A549 (cell line): ENCODE measurements around the gene LIPH. TPM values are rescaled to one million over a fixed set of nuclear protein-coding genes. Genes with fewer than 3 reads are reported as not detected.

Experiments
- ATAC-seq, 2 experiments: fragments of 200-7000 bp in 1 of 2; fragments of >200 bp in 1 of 2; cut with Nextera tagmentation in 1 of 2; cut with Tn5 transposase in 1 of 2; 3 replicates each; pipeline versions ENCODE4 v1.8.0 to v1.9.1; 2018 to 2020; ENCODE audit warnings: mild to moderate bottlenecking in 1 of 2, moderate library complexity in 1 of 2
- CTCF ChIA-PET: fragments of 300-600 bp; sonication (Branson Sonifier 250); formaldehyde crosslinking; extraction: SDS; loops from one replicate; lab custom pipeline; 2021; ENCODE audit warnings: antibody characterized with exemption, inconsistent platforms; lab: Yijun Ruan, JAX
- POLR2A ChIA-PET: fragments of 350-600 bp; formaldehyde crosslinking; extraction: SDS; loops from one replicate; lab custom pipeline; 2021; ENCODE audit warnings: antibody characterized with exemption, inconsistent platforms; lab: Yijun Ruan, JAX
- DNase-seq, 2 experiments: peaks; one replicate each; pipeline versions ENCODE4 v3.0.0 to v3.0.0-alpha.2; 2011 to 2016; ENCODE audit warnings: low read depth in 1 of 2, low spot score in 1 of 2
- FAIRE-seq: peaks from 2 replicates; lab custom pipeline; 2011; peaks lifted over from hg19 to GRCh38; lab: Jason Lieb, UNC
- H3K27ac ChIP-seq, 2 experiments: fragments of >200 bp; sonication (Bioruptor Twin); formaldehyde crosslinking; 3 replicates each; pipeline ENCODE4 v1.5.1; 2016 to 2017
- H3K4me1 ChIP-seq: fragments of >200 bp; sonication (Bioruptor Twin); formaldehyde crosslinking; 3 replicates; pipeline ENCODE4 v1.6.1; 2016
- H3K4me2 ChIP-seq: fragments of >200 bp; sonication (Bioruptor Twin); formaldehyde crosslinking; 3 replicates; pipeline ENCODE4 v1.6.1; 2016
- H3K4me3 ChIP-seq: fragments of >200 bp; sonication (Bioruptor Twin); formaldehyde crosslinking; 3 replicates; pipeline ENCODE4 v1.5.1; 2016
- H3K9me3 ChIP-seq: fragments of >200 bp; sonication (Bioruptor Twin); formaldehyde crosslinking; 3 replicates; pipeline ENCODE4 v1.6.1; 2016
- CEBPB ChIP-seq, 2 experiments: fragments of >200 bp in 1 of 2; sonication (Bioruptor Twin) in 1 of 2; formaldehyde crosslinking in 1 of 2; IDR thresholded peaks; 2 replicates each; pipeline ENCODE4 v1.6.1; 2012 to 2016
- EHMT2 ChIP-seq: fragments of 200-600 bp; sonication (generic); IDR thresholded peaks from 2 replicates; pipeline ENCODE4 v1.6.1; 2016; ENCODE audit warnings: antibody characterized with exemption, low read depth, mild to moderate bottlenecking, moderate library complexity
- FOSB ChIP-seq: fragments of 250-450 bp; sonication (Bioruptor Pico); IDR thresholded peaks from 2 replicates; pipeline ENCODE4 v1.5.0; 2020; ENCODE audit warnings: mild to moderate bottlenecking, moderate library complexity
- FOSL2 ChIP-seq, 2 experiments: fragments of 450-650 bp in 1 of 2; fragments of >200 bp in 1 of 2; sonication (Bioruptor Twin) in 1 of 2; formaldehyde crosslinking; IDR thresholded peaks; 2 replicates each; pipeline versions ENCODE4 v1.5.0 to v1.6.1; 2016 to 2020; ENCODE audit warnings: mild to moderate bottlenecking in 1 of 2, moderate library complexity in 1 of 2
- GATA3 ChIP-seq: IDR thresholded peaks from 2 replicates; pipeline ENCODE4 v1.6.1; 2012; ENCODE audit warnings: borderline replicate concordance
- HOXA7 ChIP-seq: fragments of 250-450 bp; sonication (Bioruptor Pico); IDR thresholded peaks from 2 replicates; pipeline ENCODE4 v1.5.0; 2020; ENCODE audit warnings: mild to moderate bottlenecking, moderate library complexity
- JUN ChIP-seq, 2 experiments: fragments of >200 bp; sonication (Bioruptor Twin); formaldehyde crosslinking; IDR thresholded peaks; 2 replicates in 1 of 2; 3 replicates in 1 of 2; pipeline ENCODE4 v1.6.1; 2016 to 2017
- JUNB ChIP-seq: fragments of >200 bp; sonication (Bioruptor Twin); formaldehyde crosslinking; IDR thresholded peaks from 2 replicates; pipeline ENCODE4 v1.6.1; 2016
- KDM1A ChIP-seq: fragments of 200-600 bp; sonication (generic); IDR thresholded peaks from 2 replicates; pipeline ENCODE4 v1.6.1; 2016; ENCODE audit warnings: low read depth, mild to moderate bottlenecking
- MAFK ChIP-seq: fragments of 450-650 bp; IDR thresholded peaks from 2 replicates; pipeline ENCODE4 v1.6.1; 2014; ENCODE audit not compliant: partially characterized antibody
- MAZ ChIP-seq: fragments of 150-350 bp; IDR thresholded peaks from 2 replicates; pipeline ENCODE4 v1.6.1; 2014; ENCODE audit warnings: antibody characterized with exemption, low read depth, low read length, borderline replicate concordance
- NFE2L2 ChIP-seq: fragments of 150-350 bp; conservative IDR thresholded peaks from 2 replicates; pipeline ENCODE4 v1.6.1; 2014; ENCODE audit warnings: low read length
- PHF8 ChIP-seq: fragments of 200-600 bp; sonication (generic); IDR thresholded peaks from 2 replicates; pipeline ENCODE4 v1.6.1; 2016; ENCODE audit warnings: low read depth, mild to moderate bottlenecking, antibody characterized with exemption, moderate library complexity, borderline replicate concordance
- RCOR1 ChIP-seq: fragments of 150-350 bp; IDR thresholded peaks from 2 replicates; pipeline ENCODE4 v1.6.1; 2014; ENCODE audit warnings: antibody characterized with exemption, low read length, low read depth
- RNF2 ChIP-seq: fragments of 200-600 bp; sonication (generic); IDR thresholded peaks from 2 replicates; pipeline ENCODE4 v1.6.1; 2016; ENCODE audit warnings: low read depth, mild to moderate bottlenecking, antibody characterized with exemption, moderate library complexity, borderline replicate concordance
- SREBF2 ChIP-seq: fragments of 450-650 bp; IDR thresholded peaks from 2 replicates; pipeline ENCODE4 v1.6.1; 2014; ENCODE audit warnings: mild to moderate bottlenecking, moderate library complexity
- ZC3H11A ChIP-seq: fragments of 450-650 bp; IDR thresholded peaks from 2 replicates; pipeline ENCODE4 v1.6.1; 2014; ENCODE audit warnings: antibody characterized with exemption, mild to moderate bottlenecking
- ZNF302 ChIP-seq: fragments of 250-450 bp; sonication (Bioruptor Pico); IDR thresholded peaks from 2 replicates; pipeline ENCODE4 v1.9.0; 2021; ENCODE audit warnings: inconsistent platforms, mild to moderate bottlenecking, moderate library complexity
- ZSCAN20 ChIP-seq: fragments of 250-450 bp; sonication (Bioruptor Pico); IDR thresholded peaks from 2 replicates; pipeline ENCODE4 v1.8.0; 2022; ENCODE audit warnings: mild to moderate bottlenecking, moderate library complexity
- WGBS: methylation state at CpG from one replicate; pipeline ENCODE4 v1.1.6; 2017; ENCODE audit errors: missing lambda C conversion rate; 5-methylcytosine and 5-hydroxymethylcytosine counted together
- polyA minus RNA-seq: library from RNA; depleted of rRNA, polyadenylated mRNA; stranded (reverse); fragments of >200 nt; gene quantifications from 2 replicates; pipeline ENCODE4 v1.2.3, GENCODE V29; 2011; rRNA and poly(A)+ RNA removed
- polyA plus RNA-seq, 4 experiments: library from polyadenylated mRNA; depleted of rRNA in 3 of 4; stranded (reverse); fragments of >200 nt; fragmentation: RNase III in 1 of 4; extraction: RNeasy Plus Mini Kit Qiagen cat#74134 plus additional on column Dnase treatment in 1 of 4; gene quantifications; 2 replicates in 3 of 4; 3 replicates in 1 of 4; pipeline ENCODE4 v1.2.3, GENCODE V29; 2011 to 2017
- TF ChIP-seq, protein P1 (sequence below): IDR thresholded peaks from 2 replicates; pipeline ENCODE4 v1.6.1; 2012
- TF ChIP-seq, protein P2 (sequence below): IDR thresholded peaks from 2 replicates; pipeline ENCODE4 v1.6.1; 2012
- TF ChIP-seq, protein P3 (sequence below): fragments of 250-450 bp; sonication (Bioruptor Pico); IDR thresholded peaks from 2 replicates; pipeline ENCODE4 v1.5.0; 2020; ENCODE audit warnings: low read depth, mild to moderate bottlenecking, moderate library complexity
- TF ChIP-seq, protein P4 (sequence below): fragments of >200 bp; sonication (Bioruptor Twin); formaldehyde crosslinking; IDR thresholded peaks from 3 replicates; pipeline ENCODE4 v1.6.1; 2016
- TF ChIP-seq, protein P5 (sequence below): fragments of 150-350 bp; IDR thresholded peaks from 2 replicates; pipeline ENCODE4 v1.6.1; 2014; ENCODE audit warnings: low read depth, mild to moderate bottlenecking, low read length
- TF ChIP-seq, protein P6 (sequence below): fragments of >200 bp; sonication (Bioruptor Twin); formaldehyde crosslinking; IDR thresholded peaks from 2 replicates; pipeline ENCODE4 v1.6.1; 2016
- TF ChIP-seq, protein P7 (sequence below): fragments of >200 bp; sonication (Bioruptor Twin); formaldehyde crosslinking; IDR thresholded peaks from 3 replicates; pipeline ENCODE4 v1.5.1; 2016

The LIPH gene
- polyA plus RNA-seq (2011; rRNA removed), result 34.9 and 38.9 TPM in 2 replicates
- 3.9 and 4.6 TPM in 2 replicates for polyA plus RNA-seq (2012; cell fraction: cytosol; rRNA removed)
- 3.7 and 4.4 TPM in 2 replicates for polyA plus RNA-seq (2012; cell fraction: nucleus; rRNA removed)
- polyA plus RNA-seq (2017; fragmentation: RNase III; extraction: RNeasy Plus Mini Kit Qiagen cat#74134 plus additional on column Dnase treatment), result 6.9 to 8.7 TPM (median 7.8 TPM) in 3 replicates
- polyA minus RNA-seq, result 26.1 and 26.6 TPM in 2 replicates

DNA sequence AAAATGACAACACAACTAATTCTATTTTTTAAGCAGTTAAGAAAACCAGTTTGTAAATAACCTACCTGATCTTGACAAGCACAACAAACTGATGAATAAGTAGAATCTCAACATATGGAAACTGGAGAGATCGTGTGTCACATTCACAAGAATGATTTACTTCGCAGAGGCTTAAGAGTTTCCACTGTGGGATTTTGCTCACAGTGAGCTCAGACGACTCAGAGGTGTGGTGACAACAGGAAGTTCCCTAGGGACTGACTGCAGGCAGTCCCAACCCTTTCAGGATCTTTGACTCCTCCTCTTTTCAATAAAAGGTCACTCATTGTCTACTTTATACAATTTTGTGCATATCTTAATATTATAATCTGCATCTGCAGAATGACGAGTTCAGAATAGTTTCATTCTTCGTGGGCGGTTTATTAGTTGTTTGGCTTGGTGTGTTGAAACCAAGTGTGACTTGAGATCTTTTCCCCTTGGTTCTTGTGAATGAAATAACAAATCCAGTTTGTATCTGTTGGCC, at the start of gene LIPH:
TSS of gene LIPH (minus strand) at position 231 of the 520 bp plus-strand sequence. CDS start at position 114, 117 bp downstream.
- Histone ChIP-seq H3K4me2 (peak within 1 kb of the TSS; percentile 66), H3K4me1 (peaks cover 42% of the 10 kb centered on the region), H3K9me3 (no peaks in the 10 kb centered on the region), H3K27ac (peak within 1 kb of the TSS; percentile 86 to 87), H3K4me3 (peak within 1 kb of the TSS; percentile 52)
- DNase-seq (peak; percentile 48 to 88), ATAC-seq (peak; percentile 83 to 93; a peak in 5 of 6 replicates), FAIRE-seq (no peak)
- WGBS, result 2% methylated on average over 6 of the region's 6 CpGs
- ChIA-PET POLR2A (interaction anchor here (1.4 to 3.4 kb wide), 2 partner anchors 34 to 53 kb away, joined by 10 to 11 read pairs; partner anchors contain the start of genes SENP2 and TMEM41A), CTCF (interaction anchor here (1.6 kb wide), 1 partner anchor 23 kb away, joined by 10 read pairs; no protein-coding TSS in a partner anchor)
- TF ChIP-seq RCOR1, result no peak
- no peak for TF ChIP-seq NFE2L2
- TF ChIP-seq, protein P1, sequence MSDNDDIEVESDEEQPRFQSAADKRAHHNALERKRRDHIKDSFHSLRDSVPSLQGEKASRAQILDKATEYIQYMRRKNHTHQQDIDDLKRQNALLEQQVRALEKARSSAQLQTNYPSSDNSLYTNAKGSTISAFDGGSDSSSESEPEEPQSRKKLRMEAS, result no peak; the same call in 1 of the 2 replicates
- no peak for TF ChIP-seq FOSL2 (IDR thresholded peaks at IDR 0.05)
- TF ChIP-seq FOSL2 (CRISPR knock-in tag; IDR thresholded peaks at IDR 0.05), result no peak
- TF ChIP-seq FOSB (CRISPR knock-in tag), result no peak
- TF ChIP-seq PHF8, result no peak
- TF ChIP-seq, protein P2, sequence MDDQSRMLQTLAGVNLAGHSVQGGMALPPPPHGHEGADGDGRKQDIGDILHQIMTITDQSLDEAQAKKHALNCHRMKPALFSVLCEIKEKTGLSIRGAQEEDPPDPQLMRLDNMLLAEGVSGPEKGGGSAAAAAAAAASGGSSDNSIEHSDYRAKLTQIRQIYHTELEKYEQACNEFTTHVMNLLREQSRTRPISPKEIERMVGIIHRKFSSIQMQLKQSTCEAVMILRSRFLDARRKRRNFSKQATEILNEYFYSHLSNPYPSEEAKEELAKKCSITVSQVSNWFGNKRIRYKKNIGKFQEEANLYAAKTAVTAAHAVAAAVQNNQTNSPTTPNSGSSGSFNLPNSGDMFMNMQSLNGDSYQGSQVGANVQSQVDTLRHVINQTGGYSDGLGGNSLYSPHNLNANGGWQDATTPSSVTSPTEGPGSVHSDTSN, result no peak
- TF ChIP-seq MAZ, result no peak
- no peak for TF ChIP-seq EHMT2
- no peak for TF ChIP-seq SREBF2
- peak; percentile 16 for TF ChIP-seq MAFK
- TF ChIP-seq JUN (IDR thresholded peaks at IDR 0.05), result 0 out of 5 replicates have a peak, but pooled peaks of 1 of the 2 experiments have one; percentile 41
- no peak for TF ChIP-seq ZNF302 (CRISPR knock-in tag)
- no peak for TF ChIP-seq JUNB
- TF ChIP-seq, protein P3, sequence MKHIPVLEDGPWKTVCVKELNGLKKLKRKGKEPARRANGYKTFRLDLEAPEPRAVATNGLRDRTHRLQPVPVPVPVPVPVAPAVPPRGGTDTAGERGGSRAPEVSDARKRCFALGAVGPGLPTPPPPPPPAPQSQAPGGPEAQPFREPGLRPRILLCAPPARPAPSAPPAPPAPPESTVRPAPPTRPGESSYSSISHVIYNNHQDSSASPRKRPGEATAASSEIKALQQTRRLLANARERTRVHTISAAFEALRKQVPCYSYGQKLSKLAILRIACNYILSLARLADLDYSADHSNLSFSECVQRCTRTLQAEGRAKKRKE (CRISPR knock-in tag), result no peak
- no peak for TF ChIP-seq RNF2
- TF ChIP-seq, protein P4, sequence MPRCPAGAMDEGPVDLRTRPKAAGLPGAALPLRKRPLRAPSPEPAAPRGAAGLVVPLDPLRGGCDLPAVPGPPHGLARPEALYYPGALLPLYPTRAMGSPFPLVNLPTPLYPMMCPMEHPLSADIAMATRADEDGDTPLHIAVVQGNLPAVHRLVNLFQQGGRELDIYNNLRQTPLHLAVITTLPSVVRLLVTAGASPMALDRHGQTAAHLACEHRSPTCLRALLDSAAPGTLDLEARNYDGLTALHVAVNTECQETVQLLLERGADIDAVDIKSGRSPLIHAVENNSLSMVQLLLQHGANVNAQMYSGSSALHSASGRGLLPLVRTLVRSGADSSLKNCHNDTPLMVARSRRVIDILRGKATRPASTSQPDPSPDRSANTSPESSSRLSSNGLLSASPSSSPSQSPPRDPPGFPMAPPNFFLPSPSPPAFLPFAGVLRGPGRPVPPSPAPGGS, result 0 out of 3 replicates have a peak, but pooled peaks have one; percentile 16
- TF ChIP-seq CEBPB (IDR thresholded peaks at IDR 0.05), result 0 out of 4 replicates have a peak, but pooled peaks of 1 of the 2 experiments have one; percentile 7
- TF ChIP-seq, protein P5, sequence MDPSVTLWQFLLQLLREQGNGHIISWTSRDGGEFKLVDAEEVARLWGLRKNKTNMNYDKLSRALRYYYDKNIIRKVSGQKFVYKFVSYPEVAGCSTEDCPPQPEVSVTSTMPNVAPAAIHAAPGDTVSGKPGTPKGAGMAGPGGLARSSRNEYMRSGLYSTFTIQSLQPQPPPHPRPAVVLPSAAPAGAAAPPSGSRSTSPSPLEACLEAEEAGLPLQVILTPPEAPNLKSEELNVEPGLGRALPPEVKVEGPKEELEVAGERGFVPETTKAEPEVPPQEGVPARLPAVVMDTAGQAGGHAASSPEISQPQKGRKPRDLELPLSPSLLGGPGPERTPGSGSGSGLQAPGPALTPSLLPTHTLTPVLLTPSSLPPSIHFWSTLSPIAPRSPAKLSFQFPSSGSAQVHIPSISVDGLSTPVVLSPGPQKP, result no peak
- TF ChIP-seq ZSCAN20, result no peak

DNA sequence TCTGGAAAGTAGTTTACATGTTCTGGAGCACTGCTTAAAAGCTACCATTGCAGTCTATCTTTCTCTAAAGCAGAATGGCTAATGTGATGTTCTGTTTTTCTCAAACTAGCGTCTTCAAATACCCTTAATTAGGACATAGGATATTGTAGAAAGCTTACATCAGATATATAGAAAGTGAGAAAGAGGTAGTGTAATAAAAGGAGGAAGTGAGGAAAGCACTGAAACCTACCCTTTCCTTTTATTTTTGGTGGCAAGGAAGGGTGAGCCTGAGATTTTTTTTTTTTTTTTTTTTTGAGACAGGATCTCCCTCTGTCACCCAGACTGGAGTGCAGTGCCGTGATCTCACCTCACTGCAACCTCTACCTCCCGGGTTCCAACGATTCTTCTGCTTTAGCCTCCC, 43.1 kb upstream of the LIPH start:
- Histone ChIP-seq H3K27ac (no peak overlapping the region), H3K4me2 (no peak overlapping the region), H3K4me3 (no peak overlapping the region), H3K4me1 (no peaks in the 10 kb centered on the region), H3K9me3 (no peaks in the 10 kb centered on the region)
- FAIRE-seq (no peak), DNase-seq (no peak), ATAC-seq (no peak)
- 95% methylated on average over 4 of the region's 4 CpGs for WGBS
- ChIA-PET CTCF (interaction anchor here (1.1 kb wide), 1 partner anchor 65 kb away, joined by 3 read pairs; no protein-coding TSS in a partner anchor), POLR2A (interaction anchor here (2.2 kb wide), 1 partner anchor 9 kb away, joined by 6 read pairs; the partner anchor contains the start of gene SENP2)
- TF ChIP-seq RNF2 (no peak), HOXA7 (no peak), ZC3H11A (no peak), KDM1A (no peak), MAZ (no peak), GATA3 (no peak), NFE2L2 (no peak), JUN (IDR thresholded peaks at IDR 0.05) (no peak), RCOR1 (no peak)
- TF ChIP-seq, protein P6, sequence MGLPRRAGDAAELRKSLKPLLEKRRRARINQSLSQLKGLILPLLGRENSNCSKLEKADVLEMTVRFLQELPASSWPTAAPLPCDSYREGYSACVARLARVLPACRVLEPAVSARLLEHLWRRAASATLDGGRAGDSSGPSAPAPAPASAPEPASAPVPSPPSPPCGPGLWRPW, result no peak
- TF ChIP-seq, protein P1, result no peak
- TF ChIP-seq, protein P7, sequence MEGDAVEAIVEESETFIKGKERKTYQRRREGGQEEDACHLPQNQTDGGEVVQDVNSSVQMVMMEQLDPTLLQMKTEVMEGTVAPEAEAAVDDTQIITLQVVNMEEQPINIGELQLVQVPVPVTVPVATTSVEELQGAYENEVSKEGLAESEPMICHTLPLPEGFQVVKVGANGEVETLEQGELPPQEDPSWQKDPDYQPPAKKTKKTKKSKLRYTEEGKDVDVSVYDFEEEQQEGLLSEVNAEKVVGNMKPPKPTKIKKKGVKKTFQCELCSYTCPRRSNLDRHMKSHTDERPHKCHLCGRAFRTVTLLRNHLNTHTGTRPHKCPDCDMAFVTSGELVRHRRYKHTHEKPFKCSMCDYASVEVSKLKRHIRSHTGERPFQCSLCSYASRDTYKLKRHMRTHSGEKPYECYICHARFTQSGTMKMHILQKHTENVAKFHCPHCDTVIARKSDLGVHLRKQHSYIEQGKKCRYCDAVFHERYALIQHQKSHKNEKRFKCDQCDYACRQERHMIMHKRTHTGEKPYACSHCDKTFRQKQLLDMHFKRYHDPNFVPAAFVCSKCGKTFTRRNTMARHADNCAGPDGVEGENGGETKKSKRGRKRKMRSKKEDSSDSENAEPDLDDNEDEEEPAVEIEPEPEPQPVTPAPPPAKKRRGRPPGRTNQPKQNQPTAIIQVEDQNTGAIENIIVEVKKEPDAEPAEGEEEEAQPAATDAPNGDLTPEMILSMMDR, result no peak
